ENCODE results near the gene FBXL20.

Gene FBXL20

GRCh38 chr17:39223907-39224777, 177.3 kb downstream of the FBXL20 start:
- no peak for FAIRE-seq

- no peak for FAIRE-seq
Measured at GRCh38 chr17:39222866-39223834, 178.3 kb downstream of the FBXL20 start.

- no peak for FAIRE-seq
Measured at GRCh38 chr17:39222151-39222550, 179.3 kb downstream of the FBXL20 start.

DNA sequence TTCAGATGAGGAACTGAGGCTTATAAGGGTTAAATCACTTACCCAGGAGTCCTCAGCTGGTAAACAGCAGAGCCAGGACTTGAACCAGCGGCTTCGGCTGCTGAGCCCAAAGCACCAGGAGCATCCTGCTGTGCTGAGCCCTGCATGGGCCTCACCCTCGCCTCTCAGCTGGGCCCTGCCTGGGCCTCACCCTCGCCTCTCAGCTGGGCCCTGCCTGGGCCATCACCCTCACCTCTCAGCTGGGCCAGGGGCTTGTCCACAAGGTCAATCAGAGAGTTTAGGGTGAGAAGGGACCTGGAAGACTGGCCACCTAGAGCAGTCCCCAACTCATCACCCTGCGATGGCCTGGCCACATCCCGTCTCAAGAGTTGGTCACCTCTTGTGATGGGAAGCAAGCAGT, 179.9 kb downstream of the FBXL20 start:
- FAIRE-seq, result no peak

- no peak for FAIRE-seq
Measured at GRCh38 chr17:39219647-39220154, 181.7 kb downstream of the FBXL20 start.

- FAIRE-seq, result no peak
Measured at GRCh38 chr17:39218906-39219305, 182.5 kb downstream of the FBXL20 start.

- FAIRE-seq, result no peak
Measured at GRCh38 chr17:39217734-39218369, 183.6 kb downstream of the FBXL20 start.

- FAIRE-seq, result no peak
Measured at GRCh38 chr17:39213852-39214251, 187.6 kb downstream of the FBXL20 start.

DNA sequence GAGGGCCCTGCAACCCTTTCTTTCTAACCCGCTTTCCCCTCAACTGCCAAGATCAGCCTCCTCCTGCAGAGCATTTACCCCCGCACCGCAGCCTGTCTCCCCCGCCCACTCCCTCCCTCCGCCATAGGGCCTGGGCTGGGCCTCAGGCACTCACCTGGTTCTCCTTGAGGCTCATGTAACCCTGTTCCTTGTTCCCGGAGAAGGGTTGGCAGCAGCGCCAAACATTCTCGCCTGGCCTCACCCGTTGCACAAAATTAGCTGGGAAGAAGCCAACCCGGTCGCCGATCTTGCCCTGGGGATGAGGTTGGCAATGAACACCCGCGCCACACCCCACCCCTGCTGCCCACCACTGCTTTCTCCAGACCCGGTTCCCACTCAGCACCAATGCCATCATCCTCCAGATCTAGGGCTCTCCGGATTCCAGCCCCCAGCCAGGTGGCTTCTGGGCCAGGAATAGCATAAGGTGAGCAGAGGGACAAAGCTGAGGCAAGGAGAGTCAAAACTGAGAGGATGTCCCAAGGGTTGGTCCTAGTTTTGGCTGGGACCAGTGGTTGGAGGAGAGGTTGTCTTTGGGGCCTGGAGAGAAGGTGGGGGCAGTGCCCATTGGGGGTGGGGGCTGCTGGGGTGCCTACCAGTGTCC, 188.5 kb downstream of the FBXL20 start:
- FAIRE-seq, result no peak

DNA sequence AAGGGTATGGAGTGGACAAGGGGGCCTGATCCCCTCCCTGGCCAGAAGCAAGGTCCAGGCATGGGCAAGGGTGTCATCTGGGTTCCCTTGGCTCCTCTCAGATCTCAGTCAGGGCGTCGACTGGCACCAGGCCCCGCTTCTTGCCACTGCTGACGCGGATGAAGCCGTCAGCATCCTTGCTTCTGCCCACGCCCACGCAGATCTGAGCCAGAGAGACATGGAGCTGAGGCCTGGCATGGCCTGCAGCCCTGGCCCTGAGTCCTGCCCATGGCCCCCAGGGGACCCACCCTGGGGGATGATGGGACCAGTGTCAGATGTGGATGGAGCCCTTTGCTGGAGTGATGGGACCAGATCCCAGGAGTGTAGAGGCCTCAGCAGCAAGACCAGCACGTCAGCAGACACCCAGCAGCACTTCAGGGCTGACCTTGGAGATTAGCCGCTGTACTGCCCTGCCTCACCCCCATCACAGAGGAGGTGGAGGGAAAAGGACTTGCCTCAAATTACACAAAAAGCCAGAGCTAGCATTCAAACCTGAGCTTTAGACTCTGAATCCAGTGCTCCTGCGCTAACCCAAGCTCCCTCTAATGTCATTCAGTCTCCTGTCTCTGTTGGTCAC, 189.1 kb downstream of the FBXL20 start:
- no peak for FAIRE-seq

GRCh38 chr17:39210093-39210434, 191.4 kb downstream of the FBXL20 start:
- no peak for FAIRE-seq

GRCh38 chr17:39209317-39210092, 191.9 kb downstream of the FBXL20 start:
- no peak for FAIRE-seq

DNA sequence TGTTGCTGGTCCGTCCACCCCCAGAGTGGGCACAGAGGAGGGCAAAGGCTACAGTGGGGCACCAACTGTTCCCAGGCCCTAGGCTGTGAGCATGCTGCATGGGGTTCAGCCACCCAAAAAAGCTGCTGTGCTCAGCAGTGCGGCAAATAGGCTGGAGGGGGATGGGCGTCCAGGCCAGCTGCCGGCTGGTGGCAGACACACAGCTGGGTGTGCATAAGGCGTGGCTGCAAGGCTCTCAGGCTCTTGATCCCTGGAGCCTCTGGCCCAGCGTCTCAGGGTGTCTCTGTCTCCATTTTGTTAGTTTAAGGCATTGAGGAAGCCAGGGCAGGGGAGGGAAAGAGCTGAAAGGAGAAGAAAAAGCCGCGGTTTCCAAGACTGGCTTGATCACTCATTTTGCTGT, 192.5 kb downstream of the FBXL20 start:
- FAIRE-seq, result no peak

DNA sequence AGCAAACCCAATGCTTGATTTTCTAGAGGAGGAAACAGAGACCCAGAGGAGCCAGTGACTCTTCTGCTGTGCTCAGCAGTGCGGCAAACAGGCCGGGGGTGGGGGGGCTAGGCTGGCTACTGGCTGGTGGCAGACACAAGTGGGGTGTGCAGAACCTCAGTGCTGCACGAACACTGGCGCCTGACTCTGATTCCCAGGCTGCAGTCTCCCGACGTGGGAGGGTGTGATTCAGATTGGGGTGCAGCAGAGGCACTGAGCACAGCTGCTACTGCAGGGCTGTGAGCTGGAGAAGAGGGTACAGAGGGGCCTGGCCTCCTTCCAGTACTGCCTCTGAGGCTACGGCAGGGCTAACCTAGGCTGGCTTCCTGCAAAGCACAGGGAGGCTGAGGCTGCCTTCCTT, 193.3 kb downstream of the FBXL20 start:
- FAIRE-seq, result no peak

DNA sequence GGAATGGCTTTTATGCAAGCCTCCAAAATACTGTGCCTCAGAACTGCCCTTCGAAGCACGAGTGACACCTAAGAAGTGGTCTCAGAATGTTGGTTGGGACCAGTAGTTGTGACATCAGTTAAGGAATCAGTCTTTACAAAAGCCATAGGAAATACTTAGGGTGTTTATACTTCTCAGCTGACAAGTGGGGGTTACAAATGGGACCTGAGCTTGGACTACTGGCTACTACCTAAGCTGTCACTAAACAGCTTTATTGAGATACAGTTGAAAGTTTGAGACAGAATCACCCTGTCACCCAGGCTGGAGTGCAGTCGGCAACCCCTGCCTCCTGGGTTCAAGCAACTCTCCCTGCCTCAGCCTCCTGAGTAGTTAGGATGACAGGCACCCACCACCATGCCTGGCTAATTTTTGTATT, 196.3 kb downstream of the FBXL20 start:
- no peak for FAIRE-seq

GRCh38 chr17:39204245-39204644, 197.2 kb downstream of the FBXL20 start:
- no peak for FAIRE-seq

All from A204.1 (cell line).